Medulla oblongata (tissue), 1 donor: Measurements from ENCODE around the gene GART.
A peak's percentile ranks its signal among the peaks of the same experiment; 100 is the strongest.

Experiments used
- DNase-seq: peaks from one replicate; pipeline ENCODE4 v3.0.0-alpha.2; 2015; ENCODE audit errors: extremely low spot score

Gene GART

DNA sequence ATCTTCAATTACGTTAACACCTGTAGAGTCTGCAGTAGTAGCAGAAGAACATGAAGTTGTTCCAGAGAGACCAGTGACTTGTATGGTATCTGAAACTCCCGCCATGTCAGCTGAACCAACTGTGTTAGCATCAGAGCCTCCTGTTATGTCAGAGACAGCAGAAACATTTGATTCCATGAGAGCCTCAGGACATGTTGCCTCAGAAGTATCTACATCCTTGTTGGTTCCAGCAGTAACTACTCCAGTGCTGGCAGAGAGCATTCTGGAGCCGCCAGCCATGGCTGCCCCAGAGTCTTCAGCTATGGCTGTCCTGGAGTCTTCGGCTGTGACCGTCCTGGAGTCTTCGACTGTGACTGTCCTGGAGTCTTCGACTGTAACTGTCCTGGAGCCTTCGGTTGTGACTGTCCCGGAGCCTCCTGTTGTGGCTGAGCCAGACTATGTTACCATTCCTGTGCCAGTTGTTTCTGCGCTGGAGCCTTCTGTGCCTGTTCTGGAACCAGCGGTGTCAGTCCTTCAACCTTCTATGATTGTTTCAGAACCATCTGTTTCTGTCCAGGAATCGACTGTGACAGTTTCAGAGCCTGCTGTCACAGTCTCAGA lies 11.2 kb upstream of the GART start:
- DNase-seq, result no peak

DNA sequence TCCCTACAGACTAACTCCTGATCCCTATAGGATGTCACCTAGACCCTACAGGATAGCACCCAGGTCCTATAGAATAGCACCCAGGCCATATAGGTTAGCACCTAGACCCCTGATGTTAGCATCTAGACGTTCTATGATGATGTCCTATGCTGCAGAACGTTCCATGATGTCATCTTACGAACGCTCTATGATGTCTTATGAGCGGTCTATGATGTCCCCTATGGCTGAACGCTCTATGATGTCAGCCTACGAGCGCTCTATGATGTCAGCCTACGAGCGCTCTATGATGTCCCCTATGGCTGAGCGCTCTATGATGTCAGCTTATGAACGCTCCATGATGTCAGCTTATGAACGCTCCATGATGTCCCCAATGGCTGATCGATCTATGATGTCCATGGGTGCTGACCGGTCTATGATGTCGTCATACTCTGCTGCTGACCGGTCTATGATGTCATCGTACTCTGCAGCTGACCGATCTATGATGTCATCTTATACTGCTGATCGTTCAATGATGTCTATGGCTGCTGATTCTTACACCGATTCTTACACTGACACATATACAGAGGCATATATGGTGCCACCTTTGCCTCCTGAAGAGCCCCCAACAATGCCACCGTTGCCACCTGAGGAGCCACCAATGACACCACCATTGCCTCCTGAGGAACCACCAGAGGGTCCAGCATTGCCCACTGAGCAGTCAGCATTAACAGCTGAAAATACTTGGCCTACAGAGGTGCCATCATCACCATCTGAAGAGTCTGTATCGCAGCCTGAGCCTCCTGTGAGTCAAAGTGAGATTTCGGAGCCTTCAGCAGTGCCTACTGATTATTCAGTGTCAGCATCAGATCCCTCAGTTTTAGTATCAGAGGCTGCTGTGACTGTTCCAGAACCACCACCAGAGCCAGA lies 10.4 kb upstream of the GART start:
- no peak for DNase-seq

DNA sequence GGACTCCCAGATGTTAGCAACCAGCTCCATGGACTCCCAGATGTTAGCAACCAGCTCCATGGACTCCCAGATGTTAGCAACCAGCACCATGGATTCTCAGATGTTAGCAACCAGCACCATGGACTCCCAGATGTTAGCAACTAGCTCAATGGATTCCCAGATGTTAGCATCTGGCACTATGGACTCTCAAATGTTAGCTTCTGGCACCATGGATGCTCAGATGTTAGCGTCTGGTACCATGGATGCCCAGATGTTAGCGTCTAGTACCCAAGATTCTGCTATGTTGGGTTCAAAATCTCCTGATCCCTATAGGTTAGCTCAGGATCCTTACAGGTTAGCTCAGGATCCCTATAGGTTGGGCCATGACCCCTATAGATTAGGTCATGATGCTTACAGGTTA lies 9.7 kb upstream of the GART start:
- DNase-seq, result no peak

DNA sequence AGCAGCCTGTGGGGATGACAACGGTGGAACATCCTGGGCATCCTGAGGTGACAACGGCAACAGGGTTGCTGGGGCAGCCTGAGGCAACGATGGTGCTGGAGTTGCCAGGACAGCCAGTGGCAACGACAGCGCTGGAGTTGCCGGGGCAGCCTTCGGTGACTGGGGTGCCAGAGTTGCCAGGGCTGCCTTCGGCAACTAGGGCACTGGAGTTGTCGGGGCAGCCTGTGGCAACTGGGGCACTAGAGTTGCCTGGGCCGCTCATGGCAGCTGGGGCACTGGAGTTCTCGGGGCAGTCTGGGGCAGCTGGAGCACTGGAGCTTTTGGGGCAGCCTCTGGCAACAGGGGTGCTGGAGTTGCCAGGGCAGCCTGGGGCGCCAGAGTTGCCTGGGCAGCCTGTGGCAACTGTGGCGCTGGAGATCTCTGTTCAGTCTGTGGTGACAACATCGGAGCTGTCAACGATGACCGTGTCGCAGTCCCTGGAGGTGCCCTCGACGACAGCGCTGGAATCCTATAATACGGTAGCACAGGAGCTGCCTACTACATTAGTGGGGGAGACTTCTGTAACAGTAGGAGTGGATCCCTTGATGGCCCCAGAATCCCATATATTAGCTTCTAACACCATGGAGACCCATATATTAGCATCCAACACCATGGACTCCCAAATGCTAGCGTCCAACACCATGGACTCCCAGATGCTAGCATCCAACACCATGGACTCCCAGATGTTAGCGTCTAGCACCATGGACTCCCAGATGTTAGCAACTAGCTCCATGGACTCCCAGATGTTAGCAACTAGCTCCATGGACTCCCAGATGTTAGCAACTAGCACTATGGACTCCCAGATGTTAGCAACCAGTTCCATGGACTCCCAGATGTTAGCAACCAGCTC lies 9.1 kb upstream of the GART start:
- no peak for DNase-seq

DNA sequence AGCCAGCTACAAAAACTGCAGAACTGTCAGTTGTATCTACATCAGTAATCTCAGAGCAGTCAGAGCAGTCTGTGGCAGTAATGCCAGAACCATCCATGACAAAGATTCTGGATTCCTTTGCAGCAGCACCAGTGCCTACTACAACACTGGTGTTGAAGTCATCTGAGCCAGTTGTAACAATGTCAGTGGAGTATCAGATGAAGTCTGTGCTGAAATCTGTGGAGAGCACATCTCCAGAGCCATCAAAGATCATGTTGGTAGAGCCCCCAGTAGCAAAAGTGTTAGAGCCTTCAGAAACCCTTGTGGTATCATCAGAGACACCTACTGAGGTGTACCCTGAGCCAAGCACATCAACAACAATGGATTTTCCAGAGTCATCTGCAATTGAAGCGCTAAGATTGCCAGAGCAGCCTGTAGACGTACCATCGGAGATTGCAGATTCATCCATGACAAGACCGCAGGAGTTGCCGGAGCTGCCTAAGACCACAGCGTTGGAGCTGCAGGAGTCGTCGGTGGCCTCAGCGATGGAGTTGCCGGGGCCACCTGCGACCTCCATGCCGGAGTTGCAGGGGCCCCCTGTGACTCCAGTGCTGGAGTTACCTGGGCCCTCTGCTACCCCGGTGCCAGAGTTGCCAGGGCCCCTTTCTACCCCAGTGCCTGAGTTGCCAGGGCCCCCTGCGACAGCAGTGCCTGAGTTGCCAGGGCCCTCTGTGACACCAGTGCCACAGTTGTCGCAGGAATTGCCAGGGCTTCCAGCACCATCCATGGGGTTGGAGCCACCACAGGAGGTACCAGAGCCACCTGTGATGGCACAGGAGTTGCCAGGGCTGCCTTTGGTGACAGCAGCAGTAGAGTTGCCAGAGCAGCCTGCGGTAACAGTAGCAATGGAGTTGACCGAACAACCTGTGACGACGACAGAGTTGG lies 8.2 kb upstream of the GART start:
- no peak for DNase-seq

DNA sequence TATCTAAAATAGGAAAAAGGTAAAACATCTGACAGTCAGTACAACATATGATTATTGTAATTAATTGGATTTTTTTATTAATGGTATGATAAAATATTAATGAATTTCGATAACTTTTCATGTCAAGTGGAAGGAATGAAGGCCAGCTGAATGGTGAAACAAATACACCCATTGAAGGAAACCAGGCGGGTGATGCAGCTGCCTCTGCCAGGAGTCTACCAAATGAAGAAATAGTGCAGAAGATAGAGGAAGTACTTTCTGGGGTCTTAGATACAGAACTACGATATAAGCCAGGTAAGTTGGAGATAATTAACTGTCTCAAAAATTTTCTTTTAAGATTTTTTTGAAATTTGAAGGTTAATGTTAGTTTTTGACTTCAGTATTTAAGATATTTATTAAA lies 4.2 kb upstream of the GART start:
- DNase-seq, result peak; percentile 35

DNA sequence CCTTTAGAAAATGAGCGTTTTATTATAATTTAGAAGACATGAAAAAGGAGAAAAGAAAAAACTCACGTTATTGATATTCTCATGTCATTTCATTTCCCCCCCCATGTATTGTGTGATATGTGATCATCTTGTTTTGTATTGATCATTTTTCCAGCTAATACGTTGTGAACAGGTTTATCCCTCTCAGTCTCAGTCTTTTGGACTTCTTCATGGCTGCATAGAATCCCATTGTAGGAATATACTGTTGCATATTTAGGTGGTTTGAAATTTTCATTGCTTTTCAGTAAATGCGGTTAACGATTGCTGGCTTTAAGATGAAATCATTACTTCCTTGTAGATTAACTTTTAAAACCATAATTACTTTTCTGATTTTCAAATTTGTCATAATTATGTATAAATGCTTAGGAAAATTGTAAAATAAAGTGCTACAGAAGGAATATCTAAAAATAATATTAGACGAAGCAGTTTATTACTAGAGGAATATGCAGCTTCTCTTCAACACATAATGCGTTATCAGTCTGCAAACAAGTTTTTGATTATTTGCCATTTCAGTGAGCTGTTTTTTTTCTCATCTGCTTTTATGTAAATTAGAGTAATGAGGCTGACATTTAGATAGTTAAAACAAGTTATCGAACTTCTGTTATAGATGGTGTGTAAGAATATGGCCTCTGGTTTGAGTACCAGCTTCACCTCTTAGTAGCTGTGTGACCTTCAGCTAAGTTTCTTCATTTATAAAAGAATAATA lies 2.7 kb upstream of the GART start:
- DNase-seq, result no peak

DNA sequence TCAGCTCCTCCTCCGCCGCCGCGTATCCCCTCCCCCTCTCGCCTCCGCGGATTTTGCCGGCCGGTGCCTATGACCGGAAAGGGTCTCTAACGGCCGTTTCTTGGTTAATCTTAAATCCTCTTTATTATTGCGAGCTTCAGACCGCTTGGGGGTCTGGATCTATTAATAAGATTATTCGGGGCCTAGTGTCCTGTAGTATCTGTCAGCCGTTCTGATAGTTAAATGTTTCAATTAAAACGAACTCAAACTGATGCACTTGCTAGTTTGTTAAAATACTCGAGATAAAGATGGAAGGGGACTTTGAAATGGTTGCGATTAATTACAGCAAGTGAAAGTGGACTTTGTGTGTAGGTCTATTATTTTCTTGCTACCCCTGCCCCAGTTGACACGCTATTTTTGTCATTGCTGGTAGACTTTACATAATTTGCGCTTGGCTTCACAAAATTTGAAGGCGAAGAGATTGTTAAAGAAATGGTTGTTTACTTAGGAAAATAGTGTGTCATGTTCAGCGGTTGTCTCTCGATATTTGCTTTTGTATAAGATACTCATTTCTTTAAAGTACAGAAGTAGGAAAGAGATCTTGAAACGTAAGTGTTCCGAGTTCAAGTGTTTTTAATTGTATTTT lies 1.7 kb upstream of the GART start:
- DNase-seq, result peak; percentile 37

DNA sequence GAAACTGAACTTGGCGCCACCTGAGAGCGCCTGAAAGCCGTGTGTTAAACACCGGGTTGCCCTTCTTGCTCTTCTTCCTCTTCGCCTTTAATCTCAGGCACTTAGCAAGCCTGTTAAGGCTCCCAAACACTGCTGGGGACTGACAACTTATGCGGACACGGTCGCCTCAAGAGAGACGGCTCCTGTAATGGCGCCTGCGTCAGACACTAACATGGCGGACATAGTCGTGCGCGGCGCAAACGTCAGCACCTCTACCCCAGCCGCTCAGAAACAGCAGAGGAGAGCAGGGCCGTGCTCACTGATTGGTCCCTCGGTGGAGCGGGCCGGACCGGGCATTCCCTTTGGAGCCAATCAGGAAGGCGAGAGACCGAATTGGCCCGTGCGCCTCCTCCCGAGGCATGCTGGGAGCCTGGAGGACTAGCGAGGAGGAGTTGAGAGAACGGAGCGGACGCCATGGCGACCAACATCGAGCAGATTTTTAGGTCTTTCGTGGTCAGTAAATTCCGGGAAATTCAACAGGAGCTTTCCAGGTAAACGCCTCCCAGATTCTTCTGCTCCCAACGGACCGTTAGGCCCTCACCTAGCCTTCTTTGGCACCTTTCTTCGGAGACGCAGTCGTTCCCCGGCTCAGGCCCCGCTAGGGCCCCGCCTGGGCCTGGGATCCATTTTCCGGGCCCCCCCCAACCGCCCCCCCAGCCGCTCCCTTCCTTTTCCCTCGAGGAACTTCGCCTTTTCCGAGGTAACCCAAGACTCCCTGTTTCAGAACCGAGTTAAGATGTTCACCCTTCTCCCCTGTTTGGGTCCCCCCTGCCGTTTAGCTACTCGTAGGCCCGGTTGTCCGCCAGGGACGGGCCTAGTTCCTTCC lies 955 bp upstream of the GART start, which contains the start of gene SON:
Gene SON (plus strand): TSS at position 399 of the 865 bp plus-strand sequence. CDS start 55 bp downstream, at position 454.
- peak; percentile 99 for DNase-seq

DNA sequence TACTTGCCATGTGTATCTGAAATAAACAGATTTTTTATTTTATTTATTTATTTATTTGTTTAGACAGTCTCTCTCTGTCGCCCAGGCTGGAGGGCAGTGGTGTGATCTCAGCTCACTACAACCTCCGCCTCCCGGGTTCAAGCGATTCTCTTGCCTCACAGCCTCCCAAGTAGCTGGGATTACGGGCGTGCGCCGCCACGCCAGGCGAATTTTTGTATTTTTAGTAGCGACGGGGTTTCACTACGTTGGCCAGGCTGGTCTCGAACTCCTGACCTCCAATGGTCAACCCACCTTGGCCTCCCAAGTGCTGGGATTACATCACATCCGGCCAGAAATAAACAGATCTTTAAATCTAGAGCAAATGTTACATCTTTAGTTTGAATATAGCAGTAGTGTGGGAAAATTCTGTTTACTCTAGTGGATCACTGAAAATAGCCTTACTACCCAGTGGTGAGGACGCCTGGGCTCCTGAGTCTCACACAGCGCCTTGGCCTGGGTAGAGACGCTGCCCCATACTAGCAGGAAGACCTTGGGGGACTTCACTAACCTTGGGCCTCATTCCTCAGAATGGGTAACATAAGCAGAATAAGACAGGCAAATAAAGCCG lies 709 bp downstream of the GART start:
- DNase-seq, result no peak

DNA sequence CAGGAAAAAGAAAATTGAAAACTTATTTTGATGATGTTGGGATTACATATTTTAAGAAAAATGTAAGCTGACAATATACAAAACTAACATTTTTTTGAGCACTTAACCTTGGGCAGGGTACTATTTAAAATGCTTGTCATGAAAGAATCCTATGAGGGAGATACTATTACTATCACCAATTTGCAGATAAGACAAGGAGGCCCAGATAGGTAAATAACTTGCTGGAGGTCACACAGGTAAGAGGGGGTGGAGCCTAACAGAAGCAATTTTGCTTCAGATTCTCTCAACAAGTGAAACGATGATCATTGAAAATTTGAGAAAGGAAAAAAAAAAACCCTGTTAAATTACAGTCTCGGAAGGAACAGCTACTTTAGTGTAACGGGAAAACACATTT lies 1.2 kb downstream of the GART start:
- no peak for DNase-seq

DNA sequence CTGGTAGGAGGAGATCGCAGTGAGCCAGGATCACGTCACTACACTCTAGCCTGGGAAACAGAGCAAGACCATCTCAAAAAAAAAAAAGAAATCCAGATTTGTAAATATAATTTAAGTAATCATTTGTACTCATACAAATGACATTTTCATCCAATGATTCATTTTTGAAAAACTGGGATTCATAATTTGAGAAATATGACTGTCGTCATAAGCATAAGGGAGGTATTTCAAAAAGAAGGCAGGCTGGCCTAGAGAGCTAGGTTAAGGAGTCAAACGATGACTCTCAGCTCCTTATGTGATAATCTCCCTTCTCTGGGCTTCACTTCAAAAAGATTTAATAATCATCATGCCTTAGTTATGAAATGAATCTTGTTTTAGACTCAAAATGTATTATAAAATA lies 2.3 kb downstream of the GART start:
- DNase-seq, result no peak

DNA sequence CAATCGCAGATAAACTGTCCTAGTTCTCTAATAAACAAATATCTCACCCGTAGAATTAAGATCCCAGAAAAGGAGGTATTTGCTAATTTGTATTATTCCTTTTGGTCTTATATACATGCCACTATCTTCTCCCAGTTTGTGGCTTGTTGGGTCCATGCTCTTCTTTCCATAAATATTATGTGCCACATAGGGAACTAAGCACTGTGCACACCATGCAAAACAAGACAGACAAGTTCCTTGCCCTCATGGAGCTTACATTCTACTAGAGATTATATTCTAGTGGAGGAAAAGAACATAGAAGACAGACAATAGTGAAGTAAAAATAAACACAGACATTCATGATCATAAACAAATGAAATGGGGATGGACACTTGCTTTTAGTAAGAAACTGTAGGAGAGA lies 4.7 kb downstream of the GART start:
- no peak for DNase-seq

DNA sequence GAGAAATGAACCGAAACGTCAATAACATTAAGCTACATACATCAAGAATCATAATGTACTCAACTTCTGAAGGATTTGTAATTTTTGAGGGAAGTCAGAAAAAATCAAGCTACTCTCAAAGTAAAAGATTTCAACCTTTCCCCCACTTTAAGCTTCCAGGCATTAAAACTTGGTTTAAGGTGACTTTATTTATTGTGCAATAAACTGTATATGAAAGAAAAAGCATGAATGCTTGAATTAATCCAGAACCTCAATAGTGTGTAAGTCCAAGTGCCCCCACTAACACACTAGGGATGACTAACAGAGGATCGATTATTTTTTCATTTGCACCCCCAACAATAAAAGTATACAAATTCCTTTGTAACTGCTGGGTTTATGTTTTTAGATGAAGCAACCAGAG lies 10.9 kb downstream of the GART start:
- no peak for DNase-seq

DNA sequence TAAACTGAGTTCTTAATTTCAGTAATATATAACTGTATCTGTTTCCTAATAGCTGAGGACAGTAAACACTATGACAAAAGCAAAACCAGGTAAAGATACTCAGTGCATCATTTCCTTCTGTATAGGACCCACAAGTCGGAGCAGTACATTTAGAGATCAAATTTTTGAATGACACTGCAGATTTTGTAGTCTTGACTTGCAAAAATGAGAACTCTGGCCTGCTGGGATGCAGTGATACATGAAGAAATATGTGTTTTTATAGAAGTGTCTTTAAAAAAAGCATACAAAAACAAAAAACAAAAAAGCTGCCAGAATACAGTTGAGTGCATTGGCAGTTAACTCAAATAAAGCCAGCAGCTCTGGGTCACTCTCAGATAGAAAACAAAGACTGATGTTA lies 19.0 kb downstream of the GART start:
- DNase-seq, result no peak

DNA sequence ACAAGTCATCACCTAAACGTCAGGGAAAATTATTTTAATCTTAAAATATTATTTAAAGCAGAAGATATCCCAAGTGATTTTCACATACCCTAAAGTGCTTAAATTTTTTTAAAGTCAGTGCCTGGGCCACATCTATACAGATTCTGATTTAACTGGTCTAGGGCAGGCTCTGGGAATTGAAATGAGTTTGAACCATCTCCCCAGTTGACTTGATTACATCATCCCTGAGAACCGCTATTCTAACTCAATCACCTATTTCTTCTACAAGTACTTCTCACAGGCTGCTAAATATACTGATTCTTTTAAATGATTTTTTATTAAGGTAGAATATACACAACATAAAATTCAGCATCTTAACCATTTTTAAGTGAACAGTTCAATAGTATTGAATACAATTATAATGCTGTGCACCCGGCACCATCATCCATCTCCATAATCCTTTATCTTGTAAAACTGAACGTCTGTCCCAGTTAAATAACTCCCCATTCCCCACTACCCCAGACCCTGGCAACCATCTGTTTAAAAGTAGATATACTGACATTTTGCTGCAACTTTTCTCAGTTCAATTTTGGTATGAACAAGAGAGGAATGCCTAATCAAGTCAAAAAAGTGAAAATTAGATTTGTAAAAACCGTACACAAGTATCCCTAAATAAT lies 19.5 kb downstream of the GART start:
- DNase-seq, result no peak

DNA sequence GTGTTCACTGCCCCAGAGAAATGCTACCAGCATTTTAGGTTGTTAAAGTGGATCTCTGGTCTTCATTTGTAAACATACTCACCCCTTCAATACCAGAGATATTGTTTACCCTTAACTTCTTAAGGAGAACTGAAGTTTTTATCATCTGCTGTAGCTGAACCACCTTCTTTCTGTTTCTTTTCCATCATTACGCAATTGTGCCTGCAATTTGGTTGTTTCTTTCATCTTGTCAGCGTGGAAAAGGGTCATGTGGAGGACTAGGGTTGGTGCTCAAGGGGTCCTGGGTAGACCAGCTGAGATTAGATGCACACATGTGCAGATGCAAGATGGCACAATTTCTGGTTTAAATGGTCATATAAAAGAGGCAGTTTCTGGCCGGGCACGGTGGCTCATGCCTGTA lies 23.0 kb downstream of the GART start:
- DNase-seq, result no peak

DNA sequence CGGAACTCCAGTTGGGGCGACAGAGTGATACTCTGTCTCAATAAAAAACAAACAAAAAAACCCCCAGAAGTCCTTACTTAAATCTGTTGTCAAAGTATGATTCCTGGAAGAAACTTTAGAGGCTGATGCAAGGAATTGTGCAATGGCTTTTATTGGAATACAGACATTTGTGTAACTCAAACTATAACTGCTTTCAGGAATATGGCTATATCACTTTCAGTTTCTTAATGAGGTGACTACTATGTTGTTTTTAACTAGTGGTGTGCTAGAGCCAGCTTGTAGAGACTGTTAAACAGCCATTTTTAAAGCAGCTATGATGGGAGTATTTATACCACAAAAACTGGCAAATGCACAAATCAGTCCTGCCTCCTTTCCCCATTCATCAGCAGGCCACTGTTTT lies 27.7 kb downstream of the GART start:
- no peak for DNase-seq
